ENCODE data around the gene ADAM15. TPM values are rescaled to one million over a fixed set of nuclear protein-coding genes. Genes with fewer than 3 reads are reported as not detected.

The ADAM15 gene
- total RNA-seq, 1 donor from 2014 or later = 186 TPM

DNA sequence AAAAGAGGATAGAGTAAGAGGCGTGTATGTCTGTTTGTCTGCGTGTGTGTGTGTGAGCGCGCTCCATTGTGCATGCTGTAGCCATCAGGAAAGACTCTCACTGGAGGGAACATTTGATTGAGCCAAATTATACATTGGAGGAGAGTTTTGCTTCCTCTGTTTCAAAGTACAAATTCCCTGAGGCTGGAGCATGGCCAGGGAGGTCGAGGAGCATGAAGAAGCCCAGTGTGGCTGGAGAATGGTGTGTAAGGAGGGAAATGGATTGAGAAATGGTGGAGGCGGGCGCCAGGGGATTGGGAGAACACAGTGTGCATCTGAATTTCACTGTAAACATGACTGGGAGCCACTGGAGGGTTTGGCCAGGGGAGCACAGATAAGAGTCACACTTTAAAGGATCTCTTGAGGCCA, 54.5 kb downstream of the ADAM15 start:
- H3K36me3 ChIP-seq (ENCODE audit: control insufficient read depth, insufficient read depth, low read length) = no peaks in the 10 kb centered on the region
- H3K4me3 ChIP-seq (ENCODE audit: low read depth, low read length) = no peak overlapping the region
- H3K27me3 ChIP-seq (ENCODE audit: control insufficient read depth, insufficient read depth, low read length) = peaks cover 3% of the 10 kb centered on the region
- DNase-seq (ENCODE audit: low read depth) = no peak
- TF ChIP-seq, protein P1, sequence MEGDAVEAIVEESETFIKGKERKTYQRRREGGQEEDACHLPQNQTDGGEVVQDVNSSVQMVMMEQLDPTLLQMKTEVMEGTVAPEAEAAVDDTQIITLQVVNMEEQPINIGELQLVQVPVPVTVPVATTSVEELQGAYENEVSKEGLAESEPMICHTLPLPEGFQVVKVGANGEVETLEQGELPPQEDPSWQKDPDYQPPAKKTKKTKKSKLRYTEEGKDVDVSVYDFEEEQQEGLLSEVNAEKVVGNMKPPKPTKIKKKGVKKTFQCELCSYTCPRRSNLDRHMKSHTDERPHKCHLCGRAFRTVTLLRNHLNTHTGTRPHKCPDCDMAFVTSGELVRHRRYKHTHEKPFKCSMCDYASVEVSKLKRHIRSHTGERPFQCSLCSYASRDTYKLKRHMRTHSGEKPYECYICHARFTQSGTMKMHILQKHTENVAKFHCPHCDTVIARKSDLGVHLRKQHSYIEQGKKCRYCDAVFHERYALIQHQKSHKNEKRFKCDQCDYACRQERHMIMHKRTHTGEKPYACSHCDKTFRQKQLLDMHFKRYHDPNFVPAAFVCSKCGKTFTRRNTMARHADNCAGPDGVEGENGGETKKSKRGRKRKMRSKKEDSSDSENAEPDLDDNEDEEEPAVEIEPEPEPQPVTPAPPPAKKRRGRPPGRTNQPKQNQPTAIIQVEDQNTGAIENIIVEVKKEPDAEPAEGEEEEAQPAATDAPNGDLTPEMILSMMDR (IDR thresholded peaks at IDR 0.05; ENCODE audit: insufficient read depth, low read length, poor library complexity, severe bottlenecking) = no peak

DNA sequence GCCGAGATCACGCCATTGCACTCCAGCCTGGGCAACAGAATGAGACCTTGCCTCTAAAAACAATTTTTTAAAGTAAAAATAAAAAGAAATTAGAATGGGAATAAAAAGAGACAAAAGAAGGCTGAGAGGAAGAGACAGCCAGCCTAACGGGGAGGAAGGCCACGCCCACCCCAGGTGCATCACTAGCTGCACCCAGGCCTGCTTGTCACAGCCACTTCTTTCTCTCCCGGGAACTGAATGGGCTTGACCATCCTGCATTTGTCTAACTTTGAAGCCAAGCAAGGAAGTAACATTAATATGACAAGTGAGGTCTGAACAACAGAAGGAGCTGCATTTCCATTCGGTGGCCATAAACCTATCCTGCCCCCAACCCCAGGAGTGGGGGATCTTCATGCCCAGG, 55.7 kb downstream of the ADAM15 start:
- no peak overlapping the region for H3K4me3 ChIP-seq (ENCODE audit: low read depth, low read length)
- DNase-seq (ENCODE audit: low read depth) = no peak
- no peaks in the 10 kb centered on the region for H3K36me3 ChIP-seq (ENCODE audit: control insufficient read depth, insufficient read depth, low read length)
- TF ChIP-seq, protein P1 (IDR thresholded peaks at IDR 0.05; ENCODE audit: insufficient read depth, low read length, poor library complexity, severe bottlenecking) = no peak
- peaks cover 3% of the 10 kb centered on the region for H3K27me3 ChIP-seq (ENCODE audit: control insufficient read depth, insufficient read depth, low read length)

DNA sequence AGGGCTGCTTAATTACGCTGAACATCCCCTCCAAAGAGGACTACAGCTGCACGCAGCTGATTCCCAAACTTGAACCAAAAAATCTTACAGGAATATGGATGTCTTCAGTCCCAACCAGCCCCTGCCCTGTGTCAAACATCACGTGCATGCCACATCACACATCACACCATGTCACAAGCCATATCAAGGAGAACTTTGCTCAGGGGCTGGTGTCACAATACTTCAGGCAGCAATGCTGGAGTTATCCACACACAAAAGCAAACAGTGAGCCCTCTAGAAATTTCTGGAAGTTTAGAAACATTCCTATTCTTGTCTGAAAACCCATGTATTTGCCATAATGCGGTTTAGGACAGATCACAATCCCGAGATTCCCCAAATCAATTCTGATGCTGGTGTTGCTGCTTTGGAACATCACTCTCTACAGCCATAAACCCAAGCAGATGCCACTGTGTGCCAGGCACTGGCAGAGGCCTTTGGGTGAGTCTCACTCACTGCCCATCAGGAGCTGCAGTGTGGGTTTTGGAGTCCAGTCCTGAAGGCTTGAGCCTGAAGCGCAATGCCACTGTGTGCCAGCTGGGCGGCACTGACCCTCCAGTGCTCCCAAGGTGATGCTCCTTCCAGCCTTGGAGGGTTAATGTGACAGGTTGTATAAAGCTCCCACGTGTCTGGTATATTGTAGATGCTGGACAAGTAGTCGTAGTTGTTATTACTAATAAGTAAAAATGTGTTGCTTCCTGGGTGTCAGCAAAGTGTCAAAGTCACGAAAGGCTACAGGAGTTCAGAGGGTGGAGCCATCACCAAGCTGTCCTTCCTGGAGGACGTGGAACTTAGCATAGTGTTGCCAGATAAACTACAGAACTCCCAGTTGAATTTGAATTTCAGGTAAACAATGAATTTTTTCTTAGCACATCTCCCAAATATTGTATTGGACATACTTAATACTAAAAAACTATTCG, 56.5 kb downstream of the ADAM15 start:
- H3K36me3 ChIP-seq (ENCODE audit: control insufficient read depth, insufficient read depth, low read length) = no peaks in the 10 kb centered on the region
- no peak overlapping the region for H3K4me3 ChIP-seq (ENCODE audit: low read depth, low read length)
- TF ChIP-seq, protein P1 (IDR thresholded peaks at IDR 0.05; ENCODE audit: insufficient read depth, low read length, poor library complexity, severe bottlenecking) = no peak
- H3K27me3 ChIP-seq (ENCODE audit: control insufficient read depth, insufficient read depth, low read length) = peaks cover 3% of the 10 kb centered on the region
- DNase-seq (ENCODE audit: low read depth) = no peak

DNA sequence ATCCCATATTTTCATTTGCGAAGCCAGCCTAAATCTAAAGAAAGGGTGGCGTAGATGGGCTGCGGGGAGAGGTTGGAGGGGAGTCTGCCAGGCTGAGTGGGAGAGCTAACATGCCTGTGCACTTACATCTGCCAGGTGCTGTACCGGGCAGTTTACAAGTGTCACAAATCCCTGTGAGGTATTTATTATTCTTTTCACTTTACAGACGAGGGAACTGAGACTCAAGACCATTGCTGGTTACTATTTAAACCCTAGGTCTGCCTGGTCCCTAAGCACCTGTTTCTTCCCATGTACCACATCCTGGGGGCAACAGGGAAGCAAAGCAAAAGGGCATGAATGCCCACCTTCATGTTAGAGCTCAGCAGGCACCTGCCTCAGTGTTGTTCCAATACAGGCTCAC, 57.2 kb downstream of the ADAM15 start:
- Histone ChIP-seq H3K27me3 (ENCODE audit: control insufficient read depth, insufficient read depth, low read length) (peaks cover 3% of the 10 kb centered on the region), H3K36me3 (ENCODE audit: control insufficient read depth, insufficient read depth, low read length) (no peaks in the 10 kb centered on the region), H3K4me3 (ENCODE audit: low read depth, low read length) (no peak overlapping the region)
- DNase-seq (ENCODE audit: low read depth) = no peak
- TF ChIP-seq, protein P1 (IDR thresholded peaks at IDR 0.05; ENCODE audit: insufficient read depth, low read length, poor library complexity, severe bottlenecking) = no peak

DNA sequence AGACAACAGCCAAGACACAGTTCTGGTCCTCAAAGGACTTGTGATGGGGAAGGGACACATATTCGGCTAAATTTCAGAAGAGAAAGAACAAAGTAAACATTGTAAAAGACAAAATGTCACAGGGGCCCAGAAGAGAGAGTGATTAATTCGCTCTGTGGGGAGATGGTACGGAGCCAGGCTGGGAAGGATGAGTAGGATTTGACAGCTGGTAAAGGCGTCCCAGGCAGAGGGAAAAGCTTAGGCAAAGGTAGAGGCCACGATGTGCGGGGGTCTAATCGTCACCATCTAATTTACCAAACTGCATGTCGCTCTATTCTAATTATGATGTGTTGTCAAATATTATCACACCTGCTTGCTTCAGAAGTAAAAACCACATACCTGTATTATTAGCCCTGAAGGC, 59.3 kb downstream of the ADAM15 start:
- no peak overlapping the region for H3K4me3 ChIP-seq (ENCODE audit: low read depth, low read length)
- TF ChIP-seq, protein P1 (IDR thresholded peaks at IDR 0.05; ENCODE audit: insufficient read depth, low read length, poor library complexity, severe bottlenecking) = no peak
- H3K36me3 ChIP-seq (ENCODE audit: control insufficient read depth, insufficient read depth, low read length) = no peaks in the 10 kb centered on the region
- DNase-seq (ENCODE audit: low read depth) = no peak
- H3K27me3 ChIP-seq (ENCODE audit: control insufficient read depth, insufficient read depth, low read length) = peaks cover 3% of the 10 kb centered on the region

Data from kidney epithelial cell (primary cell).